Large intestine (tissue), 12 donors: ENCODE results near the gene H2BK1. TPM values are rescaled to one million over a fixed set of nuclear protein-coding genes. Genes with fewer than 3 reads are reported as not detected.

ENCODE experiments used
- DNase-seq, 2 donors: peaks; one replicate each; pipeline versions ENCODE4 v3.0.0 to v3.0.0-alpha.2; 2013
- H3K27ac ChIP-seq: one replicate; pipeline ENCODE4 v1.5.1; 2013; ENCODE audit warnings: low read length
- H3K27me3 ChIP-seq: 2 replicates; pipeline ENCODE4 v1.6.1; 2013; ENCODE audit warnings: low read length; ENCODE audit not compliant: control insufficient read depth, insufficient read depth
- H3K36me3 ChIP-seq: 2 replicates; pipeline ENCODE4 v1.6.1; 2013; ENCODE audit warnings: low read length; ENCODE audit not compliant: control insufficient read depth, insufficient read depth
- H3K4me1 ChIP-seq: one replicate; pipeline ENCODE4 v1.6.1; 2013; ENCODE audit warnings: low read length; ENCODE audit not compliant: control insufficient read depth, insufficient read depth
- H3K4me3 ChIP-seq: one replicate; pipeline ENCODE4 v1.5.1; 2013; ENCODE audit warnings: low read length
- H3K9me3 ChIP-seq: one replicate; pipeline ENCODE4 v1.6.1; 2013; ENCODE audit warnings: mild to moderate bottlenecking, low read depth, low read length, moderate library complexity; ENCODE audit not compliant: control insufficient read depth
- WGBS: methylation state at CpG from one replicate; pipeline ENCODE4 v1.1.5; 2013; ENCODE audit warnings: low lambda C conversion rate; ENCODE audit not compliant: insufficient coverage; 5-methylcytosine and 5-hydroxymethylcytosine counted together
- long read RNA-seq, 11 donors: transcript quantifications; one replicate each; lab custom pipeline, GENCODE V29; 2026
- polyA plus RNA-seq: library from polyadenylated mRNA; unstranded; fragments of 120-200 nt; gene quantifications from one replicate; pipeline ENCODE4 v1.2.1, GENCODE V29; 2013

Gene H2BK1
- not detected for polyA plus RNA-seq
- long read RNA-seq, donor 1: 0 reads
- long read RNA-seq, donor 2: 0 reads
- long read RNA-seq, donor 3: 0 reads
- long read RNA-seq, donor 4: 0 reads
- long read RNA-seq, donor 5: 0 reads
- long read RNA-seq, donor 6: 0 reads
- long read RNA-seq, donor 7: 0 reads
- long read RNA-seq, donor 8: 0 reads
- long read RNA-seq, donor 9: 0 reads
- long read RNA-seq, donor 10: 0 reads
- long read RNA-seq, donor 11: 0 reads

DNA sequence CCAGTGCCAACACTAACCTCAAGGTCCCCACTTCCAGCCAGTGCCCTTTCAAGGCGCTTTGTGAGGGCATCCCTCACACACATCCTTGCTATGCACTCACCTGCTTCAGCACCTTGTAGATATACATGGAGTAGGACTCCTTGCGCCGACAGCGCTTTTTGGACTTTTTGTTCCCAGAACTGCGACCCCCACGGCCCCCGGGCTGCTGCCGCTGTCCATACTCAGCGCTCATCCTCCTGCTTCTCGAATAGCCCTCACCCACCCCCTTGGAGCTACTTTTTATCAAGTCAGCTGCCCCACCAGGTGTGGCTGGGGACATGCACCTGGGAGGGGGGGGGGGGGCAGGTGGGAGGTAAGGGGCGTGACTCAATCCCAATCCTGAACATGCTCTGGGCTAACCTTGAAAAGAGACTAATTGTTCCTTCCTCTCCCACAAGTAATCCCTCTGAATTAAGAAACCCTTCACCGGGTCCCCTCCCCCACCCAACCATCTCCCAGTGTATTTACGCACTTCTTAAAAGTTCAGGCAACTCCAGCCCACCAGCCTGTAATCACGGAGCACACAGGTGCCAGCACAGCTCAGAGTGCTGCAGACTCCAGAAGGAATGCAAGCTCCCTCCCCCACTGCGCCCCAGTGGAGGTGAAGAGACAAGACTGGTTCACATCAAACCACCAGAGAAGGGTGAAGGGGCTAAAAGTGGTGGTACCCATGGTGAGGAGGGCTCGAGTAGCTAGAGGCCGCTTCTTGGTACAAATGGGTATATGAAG is at the start of gene H2BK1:
Gene H2BK1, minus strand, starts transcription at position 402 of the 768 bp plus-strand sequence. Its CDS starts 170 bp downstream, at position 232.
- peaks cover 7% of the 10 kb centered on the region for H3K27me3 ChIP-seq
- no peaks in the 10 kb centered on the region for H3K9me3 ChIP-seq
- DNase-seq: no peak
- peaks cover 26% of the 10 kb centered on the region for H3K36me3 ChIP-seq
- H3K27ac ChIP-seq: no peak within 1 kb of the TSS
- 83% methylated on average over 1 of the region's 17 CpGs for WGBS
- no peaks in the 10 kb centered on the region for H3K4me1 ChIP-seq
- no peak within 1 kb of the TSS for H3K4me3 ChIP-seq

DNA sequence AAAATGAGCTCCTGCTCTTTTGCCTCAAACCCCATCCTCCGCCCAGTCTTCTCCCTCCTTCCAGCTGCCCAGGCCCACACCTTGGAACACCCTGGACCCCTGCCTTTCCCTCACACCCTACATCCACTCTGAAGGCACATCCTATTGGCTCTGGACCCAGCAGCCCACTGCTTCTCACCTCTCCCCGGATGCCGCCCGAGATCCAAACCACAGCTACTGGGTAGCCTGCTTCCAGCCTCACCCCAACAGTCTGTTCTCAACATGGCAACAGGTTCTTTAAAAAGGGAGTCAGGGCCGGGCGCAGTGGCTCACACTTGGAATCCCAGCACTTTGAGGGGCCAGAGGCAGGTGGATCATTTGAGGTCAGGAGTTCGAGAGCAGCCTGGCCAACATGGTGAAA is 47.7 kb upstream of the H2BK1 start:
- no peaks in the 10 kb centered on the region for H3K36me3 ChIP-seq
- no peak for DNase-seq
- H3K4me3 ChIP-seq: no peak overlapping the region
- peaks cover 60% of the 10 kb centered on the region for H3K27me3 ChIP-seq
- no peaks in the 10 kb centered on the region for H3K9me3 ChIP-seq
- no CpG with 5 or more reads among the region's 7 CpGs for WGBS
- H3K4me1 ChIP-seq: peaks cover 3% of the 10 kb centered on the region
- no peak overlapping the region for H3K27ac ChIP-seq

DNA sequence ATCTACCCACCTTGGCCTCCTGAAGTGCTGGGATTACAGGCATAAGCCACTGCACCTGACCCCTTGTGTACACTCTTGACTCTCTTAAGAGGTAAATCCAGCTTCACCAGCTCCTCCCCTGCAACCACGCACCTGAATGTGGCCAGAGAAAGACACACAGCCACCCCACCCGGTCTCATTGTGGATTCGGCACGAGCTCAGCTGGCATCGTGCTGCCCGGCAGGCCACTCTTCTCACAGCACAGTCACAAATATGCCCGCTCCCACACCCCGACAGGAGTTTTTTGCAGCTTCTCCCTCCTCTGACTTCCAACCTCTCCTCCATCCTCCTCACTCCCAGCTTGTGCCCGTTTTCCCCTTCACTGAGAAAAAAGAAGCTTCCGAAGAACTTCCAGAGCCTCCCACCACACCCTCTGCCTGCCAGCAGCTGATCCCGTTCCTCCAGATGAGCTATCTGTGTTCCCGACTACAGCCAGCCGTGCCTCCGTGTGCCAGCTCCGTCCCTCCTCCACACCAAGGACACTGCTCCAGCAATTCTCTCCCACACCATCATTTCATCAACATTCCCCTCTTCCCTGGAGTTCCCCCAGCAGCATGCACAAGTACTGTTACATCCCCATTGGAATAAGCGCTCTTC is 46.2 kb upstream of the H2BK1 start:
- DNase-seq: no peak
- Histone ChIP-seq H3K4me1 (peaks cover 10% of the 10 kb centered on the region), H3K9me3 (no peaks in the 10 kb centered on the region), H3K4me3 (no peak overlapping the region), H3K36me3 (no peaks in the 10 kb centered on the region), H3K27me3 (peaks cover 64% of the 10 kb centered on the region), H3K27ac (no peak overlapping the region)
- WGBS: 64% methylated on average over 2 of the region's 16 CpGs

DNA sequence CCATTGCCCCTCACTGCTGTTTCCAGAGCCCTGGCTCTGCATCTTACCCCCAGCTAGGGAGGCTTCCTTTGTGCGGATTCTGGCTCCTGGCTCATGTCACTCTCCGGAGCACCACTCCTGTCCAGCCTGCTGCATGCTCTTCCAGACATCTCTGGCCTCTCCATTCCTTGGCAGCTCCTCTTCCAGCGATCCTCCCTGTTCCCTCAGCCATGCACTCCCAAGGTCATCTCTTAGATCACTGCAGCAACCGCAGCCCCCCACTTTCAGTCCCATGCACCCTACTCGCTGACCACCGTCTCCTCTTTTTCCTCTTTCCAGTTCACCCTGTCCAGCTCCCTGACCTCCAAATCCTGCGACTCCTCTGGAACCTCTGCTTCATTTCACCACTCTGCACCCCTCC is 45.1 kb upstream of the H2BK1 start:
- Histone ChIP-seq H3K27ac (no peak overlapping the region), H3K27me3 (peaks cover 58% of the 10 kb centered on the region), H3K9me3 (no peaks in the 10 kb centered on the region), H3K4me3 (no peak overlapping the region), H3K4me1 (peaks cover 20% of the 10 kb centered on the region), H3K36me3 (no peaks in the 10 kb centered on the region)
- WGBS: 70% methylated on average over 2 of the region's 7 CpGs
- no peak for DNase-seq

DNA sequence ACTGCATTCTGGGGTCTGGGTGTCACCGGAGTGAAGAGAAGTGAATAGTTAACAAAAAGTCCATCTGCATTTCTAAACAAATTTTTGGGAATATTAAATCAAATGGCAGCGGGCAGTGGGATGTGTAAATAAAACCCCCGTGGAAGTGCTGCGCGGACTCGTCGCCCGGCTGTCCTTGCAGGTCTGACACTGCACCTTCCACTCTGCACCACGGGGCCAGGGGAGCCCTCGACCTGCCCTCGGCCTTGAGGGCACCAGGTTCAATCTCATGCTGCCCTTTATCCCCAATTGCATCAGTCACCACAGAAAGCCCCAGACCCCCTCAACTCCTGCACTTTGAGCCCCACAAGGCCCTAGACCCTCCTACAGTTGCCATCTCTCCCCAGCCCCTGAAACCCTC is 44.6 kb upstream of the H2BK1 start:
- Histone ChIP-seq H3K4me1 (peaks cover 25% of the 10 kb centered on the region), H3K27me3 (peaks cover 58% of the 10 kb centered on the region), H3K4me3 (no peak overlapping the region), H3K9me3 (no peaks in the 10 kb centered on the region), H3K27ac (no peak overlapping the region), H3K36me3 (no peaks in the 10 kb centered on the region)
- DNase-seq: no peak
- WGBS: no CpG with 5 or more reads among the region's 11 CpGs

DNA sequence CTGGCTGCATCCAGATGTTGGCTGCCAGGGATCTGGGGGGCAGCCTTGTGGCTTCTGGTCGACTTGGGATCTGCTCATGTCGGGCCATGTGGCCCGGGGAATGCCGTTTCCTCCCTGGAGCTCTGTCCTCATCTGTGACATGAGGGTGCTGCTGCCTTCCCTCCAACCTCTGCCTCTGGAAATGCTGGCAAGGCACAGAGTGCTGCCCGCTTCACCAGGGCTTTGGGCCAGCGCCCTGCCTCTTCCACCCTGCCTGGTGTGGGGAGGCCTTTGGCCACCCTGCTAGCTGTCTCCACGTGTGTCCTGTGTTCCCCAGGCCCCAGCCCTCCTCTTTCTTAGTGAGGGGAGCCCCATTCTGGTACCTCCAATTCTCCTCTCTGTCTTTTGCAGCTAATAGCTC is 44.0 kb upstream of the H2BK1 start:
- no peak overlapping the region for H3K4me3 ChIP-seq
- peaks cover 30% of the 10 kb centered on the region for H3K4me1 ChIP-seq
- WGBS: no CpG with 5 or more reads among the region's 7 CpGs
- no peak overlapping the region for H3K27ac ChIP-seq
- DNase-seq: no peak
- H3K9me3 ChIP-seq: no peaks in the 10 kb centered on the region
- H3K36me3 ChIP-seq: no peaks in the 10 kb centered on the region
- peaks cover 58% of the 10 kb centered on the region for H3K27me3 ChIP-seq

DNA sequence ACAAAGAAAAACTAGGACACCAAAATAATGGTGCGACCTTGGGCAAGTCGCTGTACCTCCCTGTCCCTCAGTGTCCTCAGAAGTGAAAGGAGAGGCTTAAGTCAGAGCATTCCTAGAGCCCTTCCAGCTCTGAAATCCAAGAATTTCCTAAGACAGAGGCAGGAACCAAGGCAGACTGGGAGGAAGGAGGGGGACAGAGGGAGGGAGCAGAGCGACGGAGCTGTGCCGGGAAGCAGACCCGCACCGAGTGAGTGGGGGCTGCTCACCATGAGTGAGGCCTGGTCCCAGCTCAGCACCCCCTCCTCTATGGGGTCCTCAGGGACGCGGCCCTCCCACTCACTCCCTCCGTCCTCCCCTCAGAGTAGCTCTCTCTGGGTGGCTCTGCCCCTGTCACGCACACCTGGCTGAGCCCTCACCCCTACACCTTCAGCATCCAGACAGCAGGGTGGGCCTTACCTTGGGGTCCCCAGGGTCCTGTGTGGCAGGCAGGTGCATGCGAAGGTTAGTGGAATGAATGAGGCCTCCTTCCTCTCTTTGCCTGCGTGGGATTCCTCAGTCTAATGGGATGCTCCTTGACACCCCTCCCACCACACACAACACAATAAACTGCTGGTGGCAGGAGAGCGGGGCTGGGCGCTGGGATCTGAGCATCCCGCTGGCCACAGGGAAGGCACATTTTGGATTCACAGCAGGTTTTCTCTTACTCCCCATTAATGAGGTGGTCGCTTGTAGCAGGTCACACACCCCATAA is 42.8 kb upstream of the H2BK1 start:
- Histone ChIP-seq H3K4me1 (peaks cover 32% of the 10 kb centered on the region), H3K36me3 (no peaks in the 10 kb centered on the region), H3K4me3 (no peak overlapping the region), H3K9me3 (no peaks in the 10 kb centered on the region), H3K27ac (peak overlapping the region; percentile 92), H3K27me3 (peaks cover 58% of the 10 kb centered on the region)
- no CpG with 5 or more reads among the region's 17 CpGs for WGBS
- DNase-seq: no peak

DNA sequence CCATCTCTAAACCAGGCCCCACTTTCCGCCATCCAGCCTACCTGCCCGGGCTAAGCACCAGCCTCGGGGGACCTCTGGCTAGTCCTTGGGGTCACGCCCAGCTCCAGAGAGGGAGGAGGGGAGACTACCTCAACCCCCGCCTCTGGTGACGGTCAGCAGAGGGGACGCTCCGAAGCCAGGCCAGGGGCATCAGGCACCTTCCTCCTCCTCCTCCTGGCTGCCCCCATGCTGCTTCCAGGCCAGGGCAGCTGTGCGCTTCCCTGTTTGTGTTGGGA is 42.2 kb upstream of the H2BK1 start:
- Histone ChIP-seq H3K27me3 (peaks cover 55% of the 10 kb centered on the region), H3K36me3 (no peaks in the 10 kb centered on the region), H3K4me3 (peak overlapping the region; percentile 63), H3K4me1 (peaks cover 36% of the 10 kb centered on the region), H3K27ac (peak overlapping the region; percentile 92), H3K9me3 (no peaks in the 10 kb centered on the region)
- no CpG with 5 or more reads among the region's 9 CpGs for WGBS
- no peak for DNase-seq

DNA sequence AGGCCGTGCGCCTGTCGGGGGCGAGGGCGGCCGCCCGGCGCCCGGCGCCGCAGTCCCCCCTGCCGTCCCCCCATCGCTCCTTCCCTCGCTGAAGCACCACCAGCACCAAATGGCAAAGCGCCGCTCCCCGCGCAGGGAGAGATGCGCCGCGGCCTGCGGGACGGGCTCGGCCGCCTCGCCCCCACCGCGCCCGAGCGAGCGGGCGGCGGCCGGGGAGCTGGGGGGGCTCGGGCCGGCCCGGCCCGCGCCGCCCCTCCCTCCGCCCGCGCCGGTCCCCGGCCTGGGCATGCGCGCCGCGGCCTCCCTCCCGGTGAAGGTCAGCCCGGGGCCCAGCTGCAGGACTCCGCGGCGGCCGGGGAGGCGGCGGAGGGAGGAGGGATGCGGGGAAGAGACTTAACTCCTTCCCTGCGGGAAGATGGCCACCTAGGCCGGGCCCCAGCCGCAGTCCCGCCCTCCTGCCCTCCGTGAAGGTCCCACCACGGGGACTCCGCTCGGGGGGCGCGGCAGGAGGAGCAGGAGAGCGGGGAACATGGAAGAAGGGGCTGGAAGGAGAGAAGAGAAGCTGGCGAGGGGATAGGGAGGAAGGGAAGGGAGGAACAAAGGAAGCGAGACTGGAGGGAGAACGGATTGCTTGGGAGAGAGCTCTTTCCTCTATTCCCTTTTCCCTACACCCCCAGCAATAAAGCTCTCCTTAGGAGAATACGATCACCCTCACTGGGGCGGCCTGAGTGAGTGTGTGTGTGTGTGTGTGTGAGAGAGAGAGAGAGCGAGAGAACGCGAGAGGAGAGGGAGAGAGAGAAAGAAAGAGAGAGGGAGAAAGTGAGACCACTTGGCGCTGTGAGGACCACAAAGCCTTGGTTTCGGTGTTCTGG is 41.6 kb upstream of the H2BK1 start:
- DNase-seq: peak; percentile 56 to 75
- H3K36me3 ChIP-seq: no peaks in the 10 kb centered on the region
- peak overlapping the region; percentile 63 for H3K4me3 ChIP-seq
- WGBS: no CpG with 5 or more reads among the region's 79 CpGs
- H3K4me1 ChIP-seq: peaks cover 41% of the 10 kb centered on the region
- peak overlapping the region; percentile 92 for H3K27ac ChIP-seq
- peaks cover 57% of the 10 kb centered on the region for H3K27me3 ChIP-seq
- H3K9me3 ChIP-seq: no peaks in the 10 kb centered on the region

DNA sequence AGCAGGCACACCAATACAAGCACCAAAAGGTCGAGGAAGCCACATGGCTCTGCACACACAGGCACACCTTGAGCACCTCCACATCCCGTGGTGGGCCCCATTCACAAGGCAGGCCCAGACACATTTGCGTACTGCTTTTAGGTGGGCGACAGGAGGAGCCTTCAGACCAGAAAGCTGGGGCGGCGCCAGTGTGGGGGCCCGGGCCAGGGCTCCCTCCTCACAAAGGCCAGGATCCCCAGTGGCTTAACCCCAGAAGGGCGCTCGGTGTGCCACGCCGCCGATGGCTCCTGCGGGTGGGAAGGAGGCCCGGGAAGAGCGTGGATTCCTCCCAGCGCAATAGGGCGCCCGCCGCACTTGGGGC is 41.0 kb upstream of the H2BK1 start:
- no peaks in the 10 kb centered on the region for H3K9me3 ChIP-seq
- H3K27me3 ChIP-seq: peaks cover 56% of the 10 kb centered on the region
- peak overlapping the region; percentile 38 for H3K4me3 ChIP-seq
- DNase-seq: no peak
- peak overlapping the region; percentile 51 for H3K27ac ChIP-seq
- WGBS: no CpG with 5 or more reads among the region's 19 CpGs
- H3K36me3 ChIP-seq: no peaks in the 10 kb centered on the region
- H3K4me1 ChIP-seq: peaks cover 42% of the 10 kb centered on the region
